Measurements from ENCODE around the gene ARRDC4.
A peak's percentile ranks its signal among the peaks of the same experiment; 100 is the strongest.

Gene ARRDC4

DNA sequence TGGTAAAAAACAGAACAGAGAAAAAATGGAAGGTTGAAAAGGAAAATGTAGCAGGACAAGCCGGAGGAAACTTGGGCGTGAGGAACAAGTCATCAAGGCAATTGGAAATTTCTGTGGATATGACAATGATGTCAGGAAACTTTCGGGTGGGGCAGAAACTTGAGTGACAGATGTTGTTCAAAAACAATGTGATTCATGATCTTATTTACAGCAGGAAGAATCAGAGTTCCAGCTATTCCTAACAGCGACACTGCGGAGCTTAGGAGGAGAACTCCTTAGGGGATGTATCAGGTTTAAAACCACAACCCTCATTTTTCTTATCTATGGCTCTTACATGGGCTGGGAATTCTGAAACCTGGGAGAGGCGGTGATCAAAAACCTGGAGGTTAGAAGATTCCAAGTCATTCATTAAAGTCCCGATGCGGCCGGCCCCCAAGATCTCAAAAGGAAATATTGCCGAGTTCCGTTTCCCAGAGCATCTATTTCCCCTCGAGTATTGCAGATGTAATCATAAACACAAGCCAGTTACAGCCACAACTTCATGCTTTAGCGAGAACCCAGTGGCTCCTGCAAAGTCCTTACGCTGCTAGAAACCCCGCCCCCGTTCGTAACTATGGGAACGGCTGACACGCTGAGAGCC lies 659 bp upstream of the ARRDC4 start:
- Mint-ChIP-seq H3K9me3 (peaks cover 11% of the 10 kb centered on the region), H3K4me1 (peaks cover 41% of the 10 kb centered on the region), H3K36me3 (ENCODE audit: low read depth) (peaks cover 22% of the 10 kb centered on the region), H3K27ac (peak overlapping the region; percentile 58), H3K27me3 (ENCODE audit: low read depth, poor library complexity) (peaks cover 3% of the 10 kb centered on the region), H3K4me3 (peak overlapping the region; percentile 81)
- no peak for DNase-seq
- TF ChIP-seq, protein P1, sequence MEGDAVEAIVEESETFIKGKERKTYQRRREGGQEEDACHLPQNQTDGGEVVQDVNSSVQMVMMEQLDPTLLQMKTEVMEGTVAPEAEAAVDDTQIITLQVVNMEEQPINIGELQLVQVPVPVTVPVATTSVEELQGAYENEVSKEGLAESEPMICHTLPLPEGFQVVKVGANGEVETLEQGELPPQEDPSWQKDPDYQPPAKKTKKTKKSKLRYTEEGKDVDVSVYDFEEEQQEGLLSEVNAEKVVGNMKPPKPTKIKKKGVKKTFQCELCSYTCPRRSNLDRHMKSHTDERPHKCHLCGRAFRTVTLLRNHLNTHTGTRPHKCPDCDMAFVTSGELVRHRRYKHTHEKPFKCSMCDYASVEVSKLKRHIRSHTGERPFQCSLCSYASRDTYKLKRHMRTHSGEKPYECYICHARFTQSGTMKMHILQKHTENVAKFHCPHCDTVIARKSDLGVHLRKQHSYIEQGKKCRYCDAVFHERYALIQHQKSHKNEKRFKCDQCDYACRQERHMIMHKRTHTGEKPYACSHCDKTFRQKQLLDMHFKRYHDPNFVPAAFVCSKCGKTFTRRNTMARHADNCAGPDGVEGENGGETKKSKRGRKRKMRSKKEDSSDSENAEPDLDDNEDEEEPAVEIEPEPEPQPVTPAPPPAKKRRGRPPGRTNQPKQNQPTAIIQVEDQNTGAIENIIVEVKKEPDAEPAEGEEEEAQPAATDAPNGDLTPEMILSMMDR (IDR thresholded peaks at IDR 0.05) = no peak

DNA sequence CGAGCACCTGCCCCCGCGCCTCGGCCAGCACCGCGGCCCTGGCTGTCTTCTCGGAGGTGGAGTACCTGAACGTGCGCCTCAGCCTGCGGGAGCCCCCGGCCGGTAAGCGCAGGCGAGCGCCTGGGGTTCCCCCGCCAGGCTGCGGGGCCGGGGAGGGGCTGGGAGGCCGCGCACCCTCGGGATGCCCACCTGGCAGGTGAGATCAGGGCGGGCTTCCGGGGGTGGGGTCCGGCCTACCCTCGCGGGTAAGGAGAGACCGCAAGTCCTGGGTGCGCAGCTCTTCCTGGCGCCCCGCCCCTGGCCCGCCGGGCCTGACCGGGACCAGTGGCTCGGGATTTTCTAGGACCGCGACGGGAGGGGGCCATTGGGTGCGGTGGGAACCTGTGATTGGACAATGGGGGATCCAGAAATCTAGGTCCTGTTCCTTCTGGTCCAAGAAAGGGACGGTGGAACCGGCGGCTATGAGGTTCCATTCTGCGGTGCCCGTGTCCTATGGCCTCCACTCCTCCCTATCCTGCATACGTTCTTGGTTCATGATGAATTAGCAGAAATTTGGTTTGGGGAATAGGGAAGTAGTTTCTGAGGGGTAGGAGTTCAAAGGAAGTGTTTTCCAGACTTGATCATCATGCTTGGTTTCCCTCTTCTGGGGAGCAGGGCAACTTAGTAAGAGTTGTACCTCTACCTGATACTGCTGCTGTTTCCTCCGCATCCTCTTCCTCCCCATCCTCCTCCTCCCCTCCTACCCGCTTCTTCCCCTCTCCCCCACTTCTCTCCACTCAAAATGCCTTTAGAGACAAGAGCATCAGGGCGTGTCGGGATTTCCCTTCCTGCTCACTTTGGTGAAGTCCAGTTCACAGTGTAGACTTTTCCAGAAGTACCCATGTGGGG lies 808 bp downstream of the ARRDC4 start:
- Mint-ChIP-seq H3K4me3 (peak overlapping the region; percentile 86), H3K9me3 (no peaks in the 10 kb centered on the region), H3K27me3 (ENCODE audit: low read depth, poor library complexity) (peaks cover 3% of the 10 kb centered on the region), H3K36me3 (ENCODE audit: low read depth) (peaks cover 35% of the 10 kb centered on the region), H3K4me1 (peaks cover 41% of the 10 kb centered on the region), H3K27ac (no peak overlapping the region)
- DNase-seq = peak; percentile 40
- TF ChIP-seq, protein P1 (IDR thresholded peaks at IDR 0.05) = no peak

DNA sequence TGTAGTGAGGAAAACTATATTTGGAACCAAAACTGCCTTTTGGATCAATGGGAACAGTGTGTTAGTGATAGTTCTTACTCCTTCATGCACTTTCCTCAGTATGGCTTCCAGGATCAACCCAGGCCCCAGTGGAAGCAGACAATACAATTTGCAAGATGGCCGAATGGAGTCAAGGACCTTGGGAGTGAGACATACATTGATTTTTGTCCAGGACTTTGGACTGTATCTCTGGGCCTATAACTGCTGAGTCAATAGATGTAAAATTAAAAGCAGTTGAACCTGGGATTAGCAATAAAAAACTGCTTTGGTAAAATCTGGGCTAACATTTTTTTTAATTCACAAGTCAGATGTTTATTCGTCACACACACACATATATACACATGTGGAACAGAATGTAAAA lies 1.8 kb downstream of the ARRDC4 start:
- TF ChIP-seq, protein P1 (IDR thresholded peaks at IDR 0.05) = no peak
- Mint-ChIP-seq H3K27ac (no peak overlapping the region), H3K36me3 (ENCODE audit: low read depth) (peaks cover 38% of the 10 kb centered on the region), H3K9me3 (no peaks in the 10 kb centered on the region), H3K4me3 (peak overlapping the region; percentile 86), H3K27me3 (ENCODE audit: low read depth, poor library complexity) (peaks cover 3% of the 10 kb centered on the region), H3K4me1 (peaks cover 41% of the 10 kb centered on the region)
- no peak for DNase-seq

DNA sequence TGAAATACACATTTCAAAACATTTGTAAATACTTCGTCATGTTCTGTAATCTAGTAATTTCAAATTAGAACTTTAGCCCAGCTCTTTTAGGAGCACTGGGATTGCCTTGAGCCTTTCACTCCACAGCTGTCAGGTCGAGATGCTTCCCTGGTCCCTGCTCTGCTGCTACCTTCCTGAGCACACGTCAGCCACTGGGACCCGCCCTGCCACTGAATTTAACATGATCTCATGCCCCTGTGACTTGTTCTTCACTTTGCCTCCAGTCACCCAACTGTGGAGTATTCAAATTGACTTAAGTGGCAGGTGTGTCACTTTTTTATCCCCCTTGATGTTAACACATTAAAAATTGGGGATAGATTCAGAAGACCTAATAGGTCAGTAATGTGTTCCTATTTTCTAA lies 3.3 kb downstream of the ARRDC4 start:
- Mint-ChIP-seq H3K27ac (no peak overlapping the region), H3K27me3 (ENCODE audit: low read depth, poor library complexity) (peaks cover 3% of the 10 kb centered on the region), H3K4me3 (peak overlapping the region; percentile 86), H3K9me3 (no peaks in the 10 kb centered on the region), H3K4me1 (peaks cover 41% of the 10 kb centered on the region), H3K36me3 (ENCODE audit: low read depth) (peaks cover 40% of the 10 kb centered on the region)
- no peak for DNase-seq
- TF ChIP-seq, protein P1 (IDR thresholded peaks at IDR 0.05) = no peak

DNA sequence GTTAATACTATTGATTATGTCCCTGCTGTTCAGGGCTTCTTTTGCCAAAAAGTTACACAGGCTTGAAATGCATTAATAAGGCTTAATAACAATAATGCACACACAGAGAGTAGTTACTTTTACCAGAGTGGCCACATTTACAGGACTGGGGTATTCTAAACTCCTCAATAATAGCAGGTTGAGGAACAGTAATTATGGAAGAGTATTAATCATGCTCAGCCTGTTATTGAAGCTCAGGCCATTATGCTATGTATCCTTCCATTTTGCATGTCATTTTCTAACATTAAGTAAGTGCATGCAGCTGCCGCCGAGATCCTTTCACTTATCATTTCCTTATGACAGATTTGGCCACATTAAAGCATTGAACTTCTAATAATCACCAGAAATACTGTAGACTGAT lies 5.7 kb downstream of the ARRDC4 start:
- Mint-ChIP-seq H3K9me3 (no peaks in the 10 kb centered on the region), H3K27me3 (ENCODE audit: low read depth, poor library complexity) (peaks cover 3% of the 10 kb centered on the region), H3K4me3 (no peak overlapping the region), H3K4me1 (peaks cover 27% of the 10 kb centered on the region), H3K36me3 (ENCODE audit: low read depth) (peaks cover 53% of the 10 kb centered on the region), H3K27ac (no peak overlapping the region)
- TF ChIP-seq, protein P1 (IDR thresholded peaks at IDR 0.05) = no peak
- DNase-seq = no peak
